WTC11 (cell line): ENCODE data around the gene NUP214. TPM values are rescaled to one million over a fixed set of nuclear protein-coding genes. Genes with fewer than 3 reads are reported as not detected.

Experiments used
- ATAC-seq: fragments of 200-7000 bp; cut with Tn5 transposase; 2 replicates; pipeline ENCODE4 v1.10.0; 2021; ENCODE audit warnings: mild to moderate bottlenecking, moderate library complexity
- CTCF ChIA-PET: fragments of 300-600 bp; sonication (Branson Sonifier 250); formaldehyde crosslinking; loops from one replicate; lab custom pipeline; 2021; ENCODE audit warnings: antibody characterized with exemption; lab: Charles Lee
- POLR2A ChIA-PET: fragments of 350-600 bp; sonication (Branson Sonifier 250); formaldehyde crosslinking; loops from one replicate; lab custom pipeline; 2021; ENCODE audit warnings: antibody characterized with exemption; lab: Charles Lee
- DNase-seq: peaks from one replicate; pipeline ENCODE4 v3.0.0; 2021; ENCODE audit warnings: low spot score
- H3K27ac Mint-ChIP-seq: 2 replicates; pipeline ENCODE4 v1.8.0; 2021; ENCODE audit warnings: mixed read lengths
- H3K27me3 Mint-ChIP-seq: 2 replicates; pipeline ENCODE4 v1.8.0; 2021; ENCODE audit warnings: low read depth, mild to moderate bottlenecking, moderate library complexity, mixed read lengths
- H3K36me3 Mint-ChIP-seq: 2 replicates; pipeline ENCODE4 v1.8.0; 2021; ENCODE audit warnings: mixed read lengths
- H3K4me1 Mint-ChIP-seq: 2 replicates; pipeline ENCODE4 v1.8.0; 2022; ENCODE audit warnings: mixed read lengths
- H3K4me3 Mint-ChIP-seq: 2 replicates; pipeline ENCODE4 v1.8.0; 2021; ENCODE audit warnings: mild to moderate bottlenecking, moderate library complexity, mixed read lengths
- H3K9me3 Mint-ChIP-seq: 2 replicates; pipeline ENCODE4 v1.8.0; 2021; ENCODE audit warnings: mixed read lengths
- ATF6 ChIP-seq: sonication (generic); formaldehyde crosslinking; IDR thresholded peaks from 2 replicates; pipeline ENCODE4 v1.8.1; 2023; ENCODE audit warnings: mild to moderate bottlenecking, missing genetic modification reagents
- EMX1 ChIP-seq: fragments of 250-450 bp; sonication (Bioruptor Pico); IDR thresholded peaks from 2 replicates; pipeline ENCODE4 v1.8.0; 2021; ENCODE audit warnings: mild to moderate bottlenecking
- FOXJ3 ChIP-seq: sonication (generic); formaldehyde crosslinking; IDR thresholded peaks from 2 replicates; pipeline ENCODE4 v1.9.0; 2021; ENCODE audit warnings: missing genetic modification reagents, mild to moderate bottlenecking, borderline replicate concordance
- FOXK1 ChIP-seq: sonication (generic); formaldehyde crosslinking; IDR thresholded peaks from 2 replicates; pipeline ENCODE4 v1.8.0; 2022; ENCODE audit warnings: mild to moderate bottlenecking, moderate library complexity, missing genetic modification reagents
- FOXP1 ChIP-seq: sonication (generic); formaldehyde crosslinking; IDR thresholded peaks from 2 replicates; pipeline ENCODE4 v1.8.0; 2022; ENCODE audit warnings: missing genetic modification reagents, mild to moderate bottlenecking, moderate library complexity, borderline replicate concordance
- GABPB1 ChIP-seq: sonication (generic); formaldehyde crosslinking; IDR thresholded peaks from 2 replicates; pipeline ENCODE4 v1.8.1; 2023; ENCODE audit warnings: mild to moderate bottlenecking, missing genetic modification reagents
- IRF2 ChIP-seq: sonication (generic); formaldehyde crosslinking; IDR thresholded peaks from 2 replicates; pipeline ENCODE4 v1.8.0; 2022; ENCODE audit warnings: low read depth, missing genetic modification reagents, borderline replicate concordance
- JUN ChIP-seq: sonication (generic); formaldehyde crosslinking; IDR thresholded peaks from 2 replicates; pipeline ENCODE4 v1.8.0; 2023; ENCODE audit warnings: mild to moderate bottlenecking, missing genetic modification reagents
- KAT7 ChIP-seq: sonication (generic); formaldehyde crosslinking; IDR thresholded peaks from 2 replicates; pipeline ENCODE4 v1.8.1; 2023; ENCODE audit warnings: missing genetic modification reagents, mild to moderate bottlenecking, borderline replicate concordance
- MAX ChIP-seq: sonication (generic); formaldehyde crosslinking; IDR thresholded peaks from 2 replicates; pipeline ENCODE4 v1.8.0; 2022; ENCODE audit warnings: mild to moderate bottlenecking, missing genetic modification reagents
- MLX ChIP-seq: sonication (generic); formaldehyde crosslinking; IDR thresholded peaks from 2 replicates; pipeline ENCODE4 v1.8.1; 2023; ENCODE audit warnings: mild to moderate bottlenecking, missing genetic modification reagents, moderate library complexity
- MYBL2 ChIP-seq: sonication (generic); formaldehyde crosslinking; IDR thresholded peaks from 2 replicates; pipeline ENCODE4 v1.8.1; 2023; ENCODE audit warnings: mild to moderate bottlenecking, moderate library complexity, missing genetic modification reagents
- NR3C1 ChIP-seq: sonication (generic); formaldehyde crosslinking; conservative IDR thresholded peaks from 2 replicates; pipeline ENCODE4 v1.8.1; 2023; ENCODE audit warnings: low read depth, mild to moderate bottlenecking, missing genetic modification reagents
- PRRX2 ChIP-seq: fragments of 250-450 bp; sonication (Bioruptor Pico); IDR thresholded peaks from 2 replicates; pipeline ENCODE4 v1.8.0; 2021; ENCODE audit warnings: mild to moderate bottlenecking
- SOX15 ChIP-seq: fragments of 250-450 bp; sonication (Bioruptor Pico); IDR thresholded peaks from 2 replicates; pipeline ENCODE4 v1.9.0; 2021; ENCODE audit warnings: mild to moderate bottlenecking
- SP1 ChIP-seq: sonication (generic); formaldehyde crosslinking; conservative IDR thresholded peaks from 2 replicates; pipeline ENCODE4 v1.8.1; 2022; ENCODE audit warnings: missing genetic modification reagents
- TEAD4 ChIP-seq: sonication (generic); formaldehyde crosslinking; IDR thresholded peaks from 2 replicates; pipeline ENCODE4 v1.8.0; 2022; ENCODE audit warnings: mild to moderate bottlenecking, missing genetic modification reagents
- TP53 ChIP-seq: sonication (generic); formaldehyde crosslinking; IDR thresholded peaks from 2 replicates; pipeline ENCODE4 v1.8.1; 2023; ENCODE audit warnings: mild to moderate bottlenecking, missing genetic modification reagents
- ZBTB21 ChIP-seq: sonication (generic); formaldehyde crosslinking; IDR thresholded peaks from 2 replicates; pipeline ENCODE4 v1.8.1; 2023; ENCODE audit warnings: mild to moderate bottlenecking, missing genetic modification reagents, borderline replicate concordance
- ZNF219 ChIP-seq: sonication (generic); formaldehyde crosslinking; IDR thresholded peaks from 2 replicates; pipeline ENCODE4 v1.8.0; 2023; ENCODE audit warnings: missing genetic modification reagents, mild to moderate bottlenecking, borderline replicate concordance
- ZNF281 ChIP-seq: sonication (generic); formaldehyde crosslinking; IDR thresholded peaks from 2 replicates; pipeline ENCODE4 v1.8.0; 2023; ENCODE audit warnings: mild to moderate bottlenecking, missing genetic modification reagents
- ZNF416 ChIP-seq: fragments of 250-450 bp; sonication (Bioruptor Pico); IDR thresholded peaks from 2 replicates; pipeline ENCODE4 v1.9.0; 2021; ENCODE audit warnings: mild to moderate bottlenecking, inconsistent platforms
- total RNA-seq: library from RNA; stranded (reverse); gene quantifications from 3 replicates; pipeline ENCODE4 v1.2.3, GENCODE V29; 2021
- TF ChIP-seq, protein P1 (sequence below): fragments of 200-600 bp; IDR thresholded peaks from 2 replicates; pipeline ENCODE4 v1.8.0; 2022; ENCODE audit warnings: antibody characterized with exemption
- TF ChIP-seq, protein P2 (sequence below): fragments of 250-450 bp; sonication (Bioruptor Pico); IDR thresholded peaks from 2 replicates; pipeline ENCODE4 v1.9.0; 2021; ENCODE audit warnings: mild to moderate bottlenecking

Gene NUP214
- total RNA-seq, 1 experiment from 2014 or later: 41.8 TPM

- TF ChIP-seq JUN (CRISPR knock-in tag) (no peak), FOXJ3 (CRISPR knock-in tag) (no peak), ZNF219 (CRISPR knock-in tag) (no peak), TEAD4 (CRISPR knock-in tag) (no peak), KAT7 (no peak)
- TF ChIP-seq, protein P1, sequence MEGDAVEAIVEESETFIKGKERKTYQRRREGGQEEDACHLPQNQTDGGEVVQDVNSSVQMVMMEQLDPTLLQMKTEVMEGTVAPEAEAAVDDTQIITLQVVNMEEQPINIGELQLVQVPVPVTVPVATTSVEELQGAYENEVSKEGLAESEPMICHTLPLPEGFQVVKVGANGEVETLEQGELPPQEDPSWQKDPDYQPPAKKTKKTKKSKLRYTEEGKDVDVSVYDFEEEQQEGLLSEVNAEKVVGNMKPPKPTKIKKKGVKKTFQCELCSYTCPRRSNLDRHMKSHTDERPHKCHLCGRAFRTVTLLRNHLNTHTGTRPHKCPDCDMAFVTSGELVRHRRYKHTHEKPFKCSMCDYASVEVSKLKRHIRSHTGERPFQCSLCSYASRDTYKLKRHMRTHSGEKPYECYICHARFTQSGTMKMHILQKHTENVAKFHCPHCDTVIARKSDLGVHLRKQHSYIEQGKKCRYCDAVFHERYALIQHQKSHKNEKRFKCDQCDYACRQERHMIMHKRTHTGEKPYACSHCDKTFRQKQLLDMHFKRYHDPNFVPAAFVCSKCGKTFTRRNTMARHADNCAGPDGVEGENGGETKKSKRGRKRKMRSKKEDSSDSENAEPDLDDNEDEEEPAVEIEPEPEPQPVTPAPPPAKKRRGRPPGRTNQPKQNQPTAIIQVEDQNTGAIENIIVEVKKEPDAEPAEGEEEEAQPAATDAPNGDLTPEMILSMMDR: no peak
- POLR2A ChIA-PET: no interaction called here
- Mint-ChIP-seq H3K27ac (no peak overlapping the region), H3K4me1 (peaks cover 6% of the 10 kb centered on the region), H3K9me3 (no peaks in the 10 kb centered on the region), H3K27me3 (no peaks in the 10 kb centered on the region), H3K36me3 (no peaks in the 10 kb centered on the region), H3K4me3 (no peak overlapping the region)
- no peak for ATAC-seq
- DNase-seq: no peak
- CTCF ChIA-PET: interaction anchor here (1.0 to 2.3 kb wide), 2 partner anchors 20 to 84 kb away, joined by 3 to 10 read pairs; no protein-coding TSS in a partner anchor
These were observed 126.7 kb downstream of the NUP214 start for GRCh38 chr9:131252120-131252519.

DNA sequence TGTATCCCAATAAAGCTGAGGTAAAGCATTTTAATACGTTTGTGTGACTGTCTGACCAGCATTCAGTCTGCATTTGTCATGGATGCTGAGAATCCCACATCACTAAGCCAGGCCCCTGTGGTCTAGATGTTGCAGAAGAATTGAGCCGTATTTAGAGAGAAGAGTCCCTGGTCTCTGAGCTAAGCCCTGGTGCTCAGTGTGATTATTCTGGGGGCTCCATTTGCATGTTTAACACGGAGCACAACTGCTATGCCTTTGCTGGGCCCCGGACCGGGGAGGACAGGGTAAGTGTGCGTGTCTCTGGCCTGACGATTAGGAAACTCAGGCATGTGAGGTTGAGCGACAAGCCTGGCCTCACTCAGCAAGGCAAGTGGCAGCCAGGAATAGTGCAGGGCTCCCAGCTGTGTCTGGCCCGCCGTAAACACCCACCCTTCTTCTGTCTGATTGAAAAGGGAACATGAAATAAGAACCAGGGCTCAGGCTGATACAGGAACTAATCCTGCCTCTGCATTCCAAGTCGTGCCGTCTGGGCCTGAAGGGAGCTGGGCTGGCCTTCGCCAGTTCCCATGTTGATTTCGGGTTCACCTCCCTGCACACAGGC is 128.6 kb downstream of the NUP214 start:
- H3K9me3 Mint-ChIP-seq: no peaks in the 10 kb centered on the region
- TF ChIP-seq MLX (CRISPR knock-in tag) (no peak), SOX15 (CRISPR knock-in tag) (no peak), MAX (CRISPR knock-in tag) (no peak), ZNF416 (no peak), FOXP1 (CRISPR knock-in tag) (no peak), EMX1 (no peak), SP1 (no peak), ZNF281 (CRISPR knock-in tag) (no peak), ZBTB21 (no peak), IRF2 (CRISPR knock-in tag) (no peak), FOXK1 (CRISPR knock-in tag) (no peak), PRRX2 (CRISPR knock-in tag) (no peak), NR3C1 (no peak), ATF6 (CRISPR knock-in tag) (no peak), FOXJ3 (CRISPR knock-in tag) (no peak), TP53 (CRISPR knock-in tag) (no peak), GABPB1 (CRISPR knock-in tag) (no peak), MYBL2 (CRISPR knock-in tag) (no peak)
- TF ChIP-seq, protein P2, sequence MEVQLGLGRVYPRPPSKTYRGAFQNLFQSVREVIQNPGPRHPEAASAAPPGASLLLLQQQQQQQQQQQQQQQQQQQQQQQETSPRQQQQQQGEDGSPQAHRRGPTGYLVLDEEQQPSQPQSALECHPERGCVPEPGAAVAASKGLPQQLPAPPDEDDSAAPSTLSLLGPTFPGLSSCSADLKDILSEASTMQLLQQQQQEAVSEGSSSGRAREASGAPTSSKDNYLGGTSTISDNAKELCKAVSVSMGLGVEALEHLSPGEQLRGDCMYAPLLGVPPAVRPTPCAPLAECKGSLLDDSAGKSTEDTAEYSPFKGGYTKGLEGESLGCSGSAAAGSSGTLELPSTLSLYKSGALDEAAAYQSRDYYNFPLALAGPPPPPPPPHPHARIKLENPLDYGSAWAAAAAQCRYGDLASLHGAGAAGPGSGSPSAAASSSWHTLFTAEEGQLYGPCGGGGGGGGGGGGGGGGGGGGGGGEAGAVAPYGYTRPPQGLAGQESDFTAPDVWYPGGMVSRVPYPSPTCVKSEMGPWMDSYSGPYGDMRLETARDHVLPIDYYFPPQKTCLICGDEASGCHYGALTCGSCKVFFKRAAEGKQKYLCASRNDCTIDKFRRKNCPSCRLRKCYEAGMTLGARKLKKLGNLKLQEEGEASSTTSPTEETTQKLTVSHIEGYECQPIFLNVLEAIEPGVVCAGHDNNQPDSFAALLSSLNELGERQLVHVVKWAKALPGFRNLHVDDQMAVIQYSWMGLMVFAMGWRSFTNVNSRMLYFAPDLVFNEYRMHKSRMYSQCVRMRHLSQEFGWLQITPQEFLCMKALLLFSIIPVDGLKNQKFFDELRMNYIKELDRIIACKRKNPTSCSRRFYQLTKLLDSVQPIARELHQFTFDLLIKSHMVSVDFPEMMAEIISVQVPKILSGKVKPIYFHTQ (CRISPR knock-in tag): no peak
- DNase-seq (no peak), ATAC-seq (peak; percentile 12; the same call in 1 of the 2 replicates)
- H3K27ac Mint-ChIP-seq: peak overlapping the region; percentile 57
- H3K36me3 Mint-ChIP-seq: no peaks in the 10 kb centered on the region
- H3K4me3 Mint-ChIP-seq: no peak overlapping the region
- ChIA-PET POLR2A (interaction anchor here (0.6 kb wide), 1 partner anchor 16 kb away, joined by 3 read pairs; no protein-coding TSS in a partner anchor), CTCF (interaction anchor here (0.6 to 1.1 kb wide), 2 partner anchors 47 to 82 kb away, joined by 3 to 8 read pairs; no protein-coding TSS in a partner anchor)
- peaks cover 6% of the 10 kb centered on the region for H3K4me1 Mint-ChIP-seq
- no peaks in the 10 kb centered on the region for H3K27me3 Mint-ChIP-seq
